ENCODE data around the gene MED17. TPM values are rescaled to one million over a fixed set of nuclear protein-coding genes. Genes with fewer than 3 reads are reported as not detected.
"Not testable (repeated sequence)": the region's sequence is repeated elsewhere in the genome, so short reads cannot be mapped to it uniquely, and the experiment has no call there.

The MED17 gene
- total RNA-seq, 3 donors from 2014 or later = 22.3 to 33.8 (median 29.6) TPM

DNA sequence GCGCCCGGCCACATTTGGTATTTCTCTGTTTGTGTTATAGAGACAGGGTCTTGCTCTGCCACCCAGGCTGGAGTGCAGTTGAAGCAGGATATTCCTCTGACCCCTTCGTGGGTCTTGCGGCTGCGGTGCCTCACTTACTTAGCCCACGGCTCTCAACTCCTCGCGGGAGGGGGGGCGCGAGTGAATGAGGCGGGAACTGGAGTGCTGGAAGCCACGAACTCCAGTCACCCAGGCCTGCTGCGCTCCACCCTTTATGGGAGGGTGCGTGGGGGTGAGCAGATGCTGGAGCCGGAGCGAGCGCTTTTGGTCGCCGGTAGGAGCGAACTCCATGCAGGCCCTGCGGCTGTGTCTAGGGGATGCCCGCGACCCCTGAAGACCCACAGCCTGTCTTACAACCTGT, 40.8 kb upstream of the MED17 start:
- no peaks in the 10 kb centered on the region for H3K9me3 ChIP-seq
- no peak overlapping the region for H3K4me3 ChIP-seq
- no peak for ATAC-seq
- no peak for TF ChIP-seq CTCF (IDR thresholded peaks at IDR 0.05)
- peak in 2 of 3 donors; percentile 44 to 64 for DNase-seq
- H3K4me1 ChIP-seq (ENCODE audit: low read depth) = peaks cover 37% of the 10 kb centered on the region
- intact Hi-C loops (cut with DNase I, micrococcal nuclease) = no loop called here
- no peaks in the 10 kb centered on the region for H3K36me3 ChIP-seq (ENCODE audit: low read depth)

DNA sequence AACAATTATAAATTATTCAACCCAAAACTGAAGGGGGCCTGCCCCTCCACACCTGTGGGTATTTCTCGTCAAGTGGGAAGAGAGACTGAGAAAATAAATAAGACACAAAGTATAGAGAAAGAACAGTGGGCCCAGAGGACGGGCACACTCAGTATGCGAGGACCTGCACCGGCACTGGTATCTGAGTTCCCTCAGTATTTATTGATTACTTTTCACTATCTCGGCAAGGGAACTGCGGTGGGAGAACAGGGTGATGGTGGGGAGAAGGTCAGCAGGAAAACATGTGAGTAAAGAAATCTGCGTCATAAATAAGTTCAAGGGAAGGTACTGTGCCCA, 39.4 kb upstream of the MED17 start:
- Histone ChIP-seq H3K4me3 (no peak overlapping the region), H3K4me1 (ENCODE audit: low read depth) (peaks cover 23% of the 10 kb centered on the region), H3K9me3 (no peaks in the 10 kb centered on the region), H3K36me3 (ENCODE audit: low read depth) (no peaks in the 10 kb centered on the region)
- intact Hi-C loops (cut with DNase I, micrococcal nuclease) = no loop called here
- TF ChIP-seq CTCF (IDR thresholded peaks at IDR 0.05) = no peak
- DNase-seq (no peak), ATAC-seq (no peak)

DNA sequence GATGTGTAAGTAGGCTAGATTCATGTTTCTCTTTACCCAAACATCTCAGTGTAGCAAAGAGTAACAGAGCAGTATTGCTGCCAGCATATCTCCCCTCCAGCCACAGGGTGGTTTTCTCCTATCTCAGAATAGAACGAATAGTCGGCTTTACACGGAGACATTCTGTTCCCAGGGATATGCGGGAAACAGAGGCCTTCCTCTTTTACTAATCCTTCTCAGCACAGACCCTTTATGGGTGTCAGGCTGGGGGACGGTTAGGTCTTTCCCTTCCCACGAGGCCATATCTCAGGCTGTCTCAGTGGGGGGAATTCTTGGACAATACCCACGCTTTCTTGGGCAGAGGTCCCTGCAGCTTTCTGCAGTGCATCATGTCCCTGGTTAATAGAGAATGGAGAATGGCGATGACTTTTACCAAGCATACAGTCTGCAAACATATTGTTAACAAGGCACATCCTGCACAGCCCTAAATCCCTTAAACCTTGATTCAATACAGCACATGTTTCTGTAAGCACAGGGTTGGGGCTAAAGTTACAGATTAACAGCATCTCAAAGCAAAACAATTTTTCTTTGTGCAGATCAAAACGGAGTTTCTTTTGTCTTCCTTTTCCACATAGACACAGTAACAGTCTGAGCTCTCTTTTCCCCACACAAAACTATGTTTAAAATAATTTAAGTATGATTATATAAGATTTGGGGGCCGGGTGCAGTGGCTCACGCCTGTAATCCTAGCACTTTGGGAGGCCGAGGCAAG, 38.9 kb upstream of the MED17 start:
- ATAC-seq; intact Hi-C loops (cut with DNase I, micrococcal nuclease); DNase-seq; H3K9me3 ChIP-seq; H3K4me3 ChIP-seq; H3K36me3 ChIP-seq (ENCODE audit: low read depth): not testable (repeated sequence)
- H3K4me1 ChIP-seq (ENCODE audit: low read depth) = peaks cover 18% of the 10 kb centered on the region

GRCh38 chr11:93746101-93746500, 38.0 kb upstream of the MED17 start:
- no peaks in the 10 kb centered on the region for H3K36me3 ChIP-seq (ENCODE audit: low read depth)

GRCh38 chr11:93747122-93747521, 37.0 kb upstream of the MED17 start:
- intact Hi-C loops (cut with DNase I, micrococcal nuclease) = no loop called here
- Histone ChIP-seq H3K36me3 (ENCODE audit: low read depth) (no peaks in the 10 kb centered on the region), H3K4me1 (ENCODE audit: low read depth) (peaks cover 17% of the 10 kb centered on the region), H3K4me3 (no peak overlapping the region), H3K9me3 (no peaks in the 10 kb centered on the region)
- ATAC-seq (no peak), DNase-seq (no peak)
- TF ChIP-seq CTCF (IDR thresholded peaks at IDR 0.05) = no peak

More at GRCh38 chr11:93746101-93746500, 38.0 kb upstream of the MED17 start:
- TF ChIP-seq CTCF (IDR thresholded peaks at IDR 0.05) = no peak
- DNase-seq (no peak), ATAC-seq (no peak)
- intact Hi-C loops (cut with DNase I, micrococcal nuclease) = no loop called here
- no peak overlapping the region for H3K4me3 ChIP-seq
- peaks cover 18% of the 10 kb centered on the region for H3K4me1 ChIP-seq (ENCODE audit: low read depth)
- H3K9me3 ChIP-seq = no peaks in the 10 kb centered on the region

DNA sequence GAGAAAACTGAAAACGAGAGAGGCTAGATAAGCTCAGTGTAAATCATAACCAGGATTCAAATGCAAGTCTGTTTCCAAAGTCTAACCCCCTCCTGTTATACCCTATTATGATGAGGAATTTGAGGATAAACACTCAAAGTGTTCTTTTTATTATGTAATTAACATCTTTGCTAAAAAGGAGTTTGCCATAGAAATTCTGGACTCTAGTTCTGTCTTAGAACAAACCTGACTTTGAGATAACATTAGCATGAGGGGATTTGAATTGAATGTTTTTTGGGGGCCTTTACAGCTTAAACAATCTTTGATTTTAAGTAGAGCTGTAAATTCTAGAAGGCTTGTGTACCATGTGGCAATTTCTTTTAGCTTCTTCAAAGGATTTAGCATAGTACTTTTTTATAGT, 33.1 kb upstream of the MED17 start:
- no peak for TF ChIP-seq CTCF (IDR thresholded peaks at IDR 0.05)
- no peak overlapping the region for H3K4me3 ChIP-seq
- H3K4me1 ChIP-seq (ENCODE audit: low read depth) = peaks cover 5% of the 10 kb centered on the region
- no peak for DNase-seq
- intact Hi-C loops (cut with DNase I, micrococcal nuclease) = no loop called here
- no peak for ATAC-seq
- peaks cover 6% of the 10 kb centered on the region for H3K36me3 ChIP-seq (ENCODE audit: low read depth)
- H3K9me3 ChIP-seq = no peaks in the 10 kb centered on the region
